ENCODE measurements around the gene KLF16. TPM values are rescaled to one million over a fixed set of nuclear protein-coding genes. Genes with fewer than 3 reads are reported as not detected.

The KLF16 gene
- total and polyA plus RNA-seq, 2 donors from 2014 or later = 10.4 to 22.2 TPM

GRCh38 chr19:1805401-1806183 is 57.8 kb downstream of the KLF16 start:
- TF ChIP-seq CTCF (IDR thresholded peaks at IDR 0.05; ENCODE audit: borderline replicate concordance, extremely low read depth, insufficient read depth) = no peak
- H3K9me3 ChIP-seq (ENCODE audit: control insufficient read depth in 2 of 3, insufficient read depth in 1 of 3, low read length in 3 of 3) = no peaks in the 10 kb centered on the region
- H3K27me3 ChIP-seq (ENCODE audit: control insufficient read depth, insufficient read depth, low read length) = no peaks in the 10 kb centered on the region
- no peak overlapping the region for H3K27ac ChIP-seq (ENCODE audit: low read depth in 2 of 2, low read length in 2 of 2)
- H3K4me1 ChIP-seq (ENCODE audit: control insufficient read depth in 2 of 3, insufficient read depth in 2 of 3, low read depth in 1 of 3, low read length in 3 of 3) = no peaks in the 10 kb centered on the region
- DNase-seq (no peak), FAIRE-seq (no peak)
- intact Hi-C loops (cut with DNase I) = no loop called here
- no peak overlapping the region for H3K4me3 ChIP-seq (ENCODE audit: low read length in 3 of 3)
- H3K9ac ChIP-seq (ENCODE audit: low read length in 3 of 3) = no peak overlapping the region
- H3K36me3 ChIP-seq (ENCODE audit: control insufficient read depth in 2 of 3, insufficient read depth in 3 of 3, low read length in 3 of 3) = no peaks in the 10 kb centered on the region

- intact Hi-C loops (cut with DNase I) = no loop called here
- Histone ChIP-seq H3K27me3 (ENCODE audit: control insufficient read depth, insufficient read depth, low read length) (no peaks in the 10 kb centered on the region), H3K9ac (ENCODE audit: low read length in 3 of 3) (no peak overlapping the region), H3K4me1 (ENCODE audit: control insufficient read depth in 2 of 3, insufficient read depth in 2 of 3, low read depth in 1 of 3, low read length in 3 of 3) (no peaks in the 10 kb centered on the region), H3K36me3 (ENCODE audit: control insufficient read depth in 2 of 3, insufficient read depth in 3 of 3, low read length in 3 of 3) (no peaks in the 10 kb centered on the region), H3K4me3 (ENCODE audit: low read length in 3 of 3) (no peak overlapping the region), H3K9me3 (ENCODE audit: control insufficient read depth in 2 of 3, insufficient read depth in 1 of 3, low read length in 3 of 3) (no peaks in the 10 kb centered on the region), H3K27ac (ENCODE audit: low read depth in 2 of 2, low read length in 2 of 2) (no peak overlapping the region)
- FAIRE-seq = no peak
- no peak for DNase-seq
- no peak for TF ChIP-seq CTCF (IDR thresholded peaks at IDR 0.05; ENCODE audit: borderline replicate concordance, extremely low read depth, insufficient read depth)
Measured at GRCh38 chr19:1804858-1805257, 58.5 kb downstream of the KLF16 start.

Small RNA genes lying within 50 kb of the gene (microRNA-seq; reads per million reads assigned to microRNA genes)
- gene MIR1909 = not detected

Other genes starting within 250 kb of the KLF16 start
- 50.2 TPM for gene TCF3, start 211.0 kb downstream of the KLF16 start, total RNA-seq
- gene TCF3, start 211.0 kb downstream of the KLF16 start, polyA plus RNA-seq (ENCODE audit: insufficient read depth, low read depth, low replicate concordance) = 20.3 TPM
- gene ONECUT3, start 110.1 kb downstream of the KLF16 start, total RNA-seq = not detected
- gene ONECUT3, start 110.1 kb downstream of the KLF16 start, polyA plus RNA-seq (ENCODE audit: insufficient read depth, low read depth, low replicate concordance) = not detected
- 3.6 TPM for gene ATP8B3, start 51.3 kb downstream of the KLF16 start, total RNA-seq
- 0.24 TPM for gene ATP8B3, start 51.3 kb downstream of the KLF16 start, polyA plus RNA-seq (ENCODE audit: insufficient read depth, low read depth, low replicate concordance)
- gene REXO1, start 15.1 kb downstream of the KLF16 start, total RNA-seq = 36.8 TPM
- 12.1 TPM for gene REXO1, start 15.1 kb downstream of the KLF16 start, polyA plus RNA-seq (ENCODE audit: insufficient read depth, low read depth, low replicate concordance)
- 63.8 TPM for gene ABHD17A, start 21.9 kb upstream of the KLF16 start, total RNA-seq
- 65.1 TPM for gene ABHD17A, start 21.9 kb upstream of the KLF16 start, polyA plus RNA-seq (ENCODE audit: insufficient read depth, low read depth, low replicate concordance)
- 10.3 TPM for gene ADAT3, start 41.8 kb upstream of the KLF16 start, total RNA-seq
- 6.1 TPM for gene ADAT3, start 41.8 kb upstream of the KLF16 start, polyA plus RNA-seq (ENCODE audit: insufficient read depth, low read depth, low replicate concordance)
- gene SCAMP4, start 41.8 kb upstream of the KLF16 start, total RNA-seq = 90.1 TPM
- gene SCAMP4, start 41.8 kb upstream of the KLF16 start, polyA plus RNA-seq (ENCODE audit: insufficient read depth, low read depth, low replicate concordance) = 49.5 TPM
- 66.2 TPM for gene CSNK1G2, start 77.6 kb upstream of the KLF16 start, total RNA-seq
- gene CSNK1G2, start 77.6 kb upstream of the KLF16 start, polyA plus RNA-seq (ENCODE audit: insufficient read depth, low read depth, low replicate concordance) = 33.1 TPM
- 70.3 TPM for gene BTBD2, start 152.1 kb upstream of the KLF16 start, total RNA-seq
- gene BTBD2, start 152.1 kb upstream of the KLF16 start, polyA plus RNA-seq (ENCODE audit: insufficient read depth, low read depth, low replicate concordance) = 57.0 TPM
- gene MKNK2, start 187.7 kb upstream of the KLF16 start, total RNA-seq = 190 TPM
- 67.2 TPM for gene MKNK2, start 187.7 kb upstream of the KLF16 start, polyA plus RNA-seq (ENCODE audit: insufficient read depth, low read depth, low replicate concordance)
- 59.7 TPM for gene MOB3A, start 232.7 kb upstream of the KLF16 start, total RNA-seq
- 16.9 TPM for gene MOB3A, start 232.7 kb upstream of the KLF16 start, polyA plus RNA-seq (ENCODE audit: insufficient read depth, low read depth, low replicate concordance)
- 4.3 TPM for gene IZUMO4, start 233.3 kb upstream of the KLF16 start, total RNA-seq
- gene IZUMO4, start 233.3 kb upstream of the KLF16 start, polyA plus RNA-seq (ENCODE audit: insufficient read depth, low read depth, low replicate concordance) = 8.9 TPM

Measured in kidney (tissue), 14 donors.